PC-9 (cell line): ENCODE measurements around the gene PDSS1.

Experiments
- EZH2 ChIP-seq: fragments of 200-600 bp; sonication (generic); IDR thresholded peaks from 2 replicates; pipeline ENCODE4 v1.8.0; 2017; ENCODE audit warnings: antibody characterized with exemption, low read depth
- TF ChIP-seq, protein P1 (sequence below): fragments of 200-600 bp; sonication (generic); conservative IDR thresholded peaks from 2 replicates; pipeline ENCODE4 v1.6.1; 2017; ENCODE audit warnings: mixed run types, antibody characterized with exemption, mild to moderate bottlenecking, moderate library complexity

- TF ChIP-seq, protein P1, sequence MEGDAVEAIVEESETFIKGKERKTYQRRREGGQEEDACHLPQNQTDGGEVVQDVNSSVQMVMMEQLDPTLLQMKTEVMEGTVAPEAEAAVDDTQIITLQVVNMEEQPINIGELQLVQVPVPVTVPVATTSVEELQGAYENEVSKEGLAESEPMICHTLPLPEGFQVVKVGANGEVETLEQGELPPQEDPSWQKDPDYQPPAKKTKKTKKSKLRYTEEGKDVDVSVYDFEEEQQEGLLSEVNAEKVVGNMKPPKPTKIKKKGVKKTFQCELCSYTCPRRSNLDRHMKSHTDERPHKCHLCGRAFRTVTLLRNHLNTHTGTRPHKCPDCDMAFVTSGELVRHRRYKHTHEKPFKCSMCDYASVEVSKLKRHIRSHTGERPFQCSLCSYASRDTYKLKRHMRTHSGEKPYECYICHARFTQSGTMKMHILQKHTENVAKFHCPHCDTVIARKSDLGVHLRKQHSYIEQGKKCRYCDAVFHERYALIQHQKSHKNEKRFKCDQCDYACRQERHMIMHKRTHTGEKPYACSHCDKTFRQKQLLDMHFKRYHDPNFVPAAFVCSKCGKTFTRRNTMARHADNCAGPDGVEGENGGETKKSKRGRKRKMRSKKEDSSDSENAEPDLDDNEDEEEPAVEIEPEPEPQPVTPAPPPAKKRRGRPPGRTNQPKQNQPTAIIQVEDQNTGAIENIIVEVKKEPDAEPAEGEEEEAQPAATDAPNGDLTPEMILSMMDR, result no peak
- no peak for TF ChIP-seq EZH2
Observed at GRCh38 chr10:26787362-26787761, 89.9 kb downstream of the PDSS1 start.
